Measurements from ENCODE around the gene SENP1. TPM values are rescaled to one million over a fixed set of nuclear protein-coding genes. Genes with fewer than 3 reads are reported as not detected.

SENP1 gene
- total RNA-seq, 2 experiments from 2014 or later = 45.6 to 50.1 TPM

DNA sequence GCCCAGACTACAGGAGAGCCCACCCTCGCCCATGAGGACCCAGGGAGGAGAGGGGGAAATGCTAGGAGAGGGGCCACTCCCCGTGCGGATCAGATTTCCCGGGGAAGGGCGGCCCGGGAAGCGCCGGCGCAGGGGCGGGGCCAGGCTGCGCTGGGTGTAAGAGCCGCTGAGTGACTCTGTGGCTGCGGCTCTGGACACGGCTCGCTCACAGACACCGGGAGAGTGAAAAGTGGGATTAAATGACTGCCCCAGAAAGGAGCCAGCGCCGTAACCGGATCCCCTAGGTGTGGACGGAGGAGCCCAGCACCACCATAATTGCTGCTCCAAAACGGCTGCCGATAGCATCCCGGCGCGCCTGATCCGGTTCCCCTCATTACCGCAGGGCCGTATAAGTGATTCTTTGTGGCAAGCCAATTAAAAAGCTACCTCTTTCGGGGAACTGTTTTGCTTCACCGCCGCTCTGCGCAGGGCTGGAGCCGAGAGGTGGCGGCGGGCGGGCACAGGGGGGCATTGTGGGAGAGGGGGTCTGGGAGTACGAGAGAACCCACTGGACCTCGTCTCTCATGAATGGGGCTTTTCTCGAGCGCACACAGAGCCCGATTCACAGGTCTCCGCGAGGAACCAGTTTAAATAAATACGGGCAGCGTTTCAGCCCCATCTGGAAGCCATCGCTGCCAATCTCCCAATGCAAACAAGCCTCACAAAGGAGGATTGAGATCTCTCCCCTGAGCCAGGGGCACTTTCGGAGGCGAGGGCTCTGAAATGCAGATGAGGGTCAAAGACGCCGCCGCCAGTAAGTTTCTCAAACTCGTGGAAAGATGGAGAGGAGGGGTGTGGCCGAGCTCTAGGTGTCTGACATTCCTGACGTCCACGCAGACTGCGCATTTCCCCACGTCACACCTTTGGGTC, 104.1 kb downstream of the SENP1 start:
- ATAC-seq (no peak), DNase-seq (no peak)
- Mint-ChIP-seq H3K27me3 (ENCODE audit: low read depth) (peaks cover 92% of the 10 kb centered on the region), H3K4me3 (peak overlapping the region; percentile 56), H3K36me3 (ENCODE audit: low read depth) (no peaks in the 10 kb centered on the region), H3K9me3 (ENCODE audit: insufficient read depth) (no peaks in the 10 kb centered on the region), H3K27ac (no peak overlapping the region), H3K4me1 (ENCODE audit: low read depth) (peaks cover 38% of the 10 kb centered on the region)
- CTCF ChIA-PET = interaction anchor here (1.8 to 1.9 kb wide), 2 partner anchors 15 to 188 kb away, joined by 3 to 6 read pairs; no protein-coding TSS in a partner anchor
- POLR2A ChIA-PET = no interaction called here

DNA sequence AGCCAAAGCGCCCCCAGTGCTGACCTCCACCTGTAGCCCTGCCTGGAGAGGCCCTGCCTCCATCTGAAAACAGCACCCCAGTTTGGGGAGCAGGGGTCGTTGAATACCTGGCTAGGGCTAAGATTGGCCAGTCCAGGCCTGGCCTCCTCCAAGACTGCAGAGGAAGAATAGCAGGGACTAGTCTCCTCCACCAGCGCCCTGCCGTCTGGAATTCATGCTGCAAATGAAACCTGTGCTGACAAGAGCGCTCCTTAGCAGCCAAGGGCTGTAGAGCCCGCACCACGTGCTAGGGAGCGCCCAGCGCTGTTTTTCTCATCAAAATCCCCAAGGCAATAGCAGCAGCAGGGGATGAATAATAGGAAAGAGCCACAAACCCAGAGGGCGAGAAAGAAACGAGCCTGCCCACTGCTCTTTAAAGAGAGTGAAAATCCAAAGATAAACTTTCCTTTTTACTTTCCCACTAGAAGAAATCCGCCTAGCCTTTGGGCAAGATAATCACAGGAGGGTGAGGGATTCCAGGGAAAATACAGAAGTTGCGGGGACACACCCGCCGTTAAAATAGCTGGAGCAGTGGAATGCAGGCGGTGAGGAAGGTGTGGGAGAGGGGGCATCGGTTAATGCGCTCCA, 104.9 kb downstream of the SENP1 start:
- peaks cover 38% of the 10 kb centered on the region for H3K4me1 Mint-ChIP-seq (ENCODE audit: low read depth)
- peak overlapping the region; percentile 56 for H3K4me3 Mint-ChIP-seq
- ChIA-PET CTCF (interaction anchor here (1.8 to 1.9 kb wide), 2 partner anchors 16 to 189 kb away, joined by 3 to 6 read pairs; no protein-coding TSS in a partner anchor), POLR2A (no interaction called here)
- no peaks in the 10 kb centered on the region for H3K36me3 Mint-ChIP-seq (ENCODE audit: low read depth)
- no peak for ATAC-seq
- peaks cover 93% of the 10 kb centered on the region for H3K27me3 Mint-ChIP-seq (ENCODE audit: low read depth)
- no peak for DNase-seq
- no peak overlapping the region for H3K27ac Mint-ChIP-seq
- no peaks in the 10 kb centered on the region for H3K9me3 Mint-ChIP-seq (ENCODE audit: insufficient read depth)

DNA sequence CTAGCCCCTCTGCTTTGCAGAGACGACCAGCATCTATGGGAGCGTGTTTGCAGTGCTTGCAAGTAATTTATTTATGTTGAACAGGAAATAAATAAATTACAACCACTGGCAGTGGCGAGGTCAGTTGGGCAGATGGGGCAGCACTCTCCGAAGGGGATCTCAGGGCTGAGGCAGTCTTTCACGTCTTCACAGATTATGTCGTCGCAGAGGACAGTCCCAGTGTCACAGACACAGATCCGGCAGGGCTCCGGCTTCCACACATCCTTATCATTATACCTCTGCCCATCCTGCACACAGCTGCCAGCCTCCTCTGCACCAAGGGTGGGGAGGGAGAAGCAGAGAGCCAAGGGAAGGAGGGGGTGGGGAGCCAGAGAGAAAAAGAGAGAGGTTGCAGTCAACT, 106.1 kb downstream of the SENP1 start:
- ChIA-PET POLR2A (interaction anchor here (0.5 kb wide), 1 partner anchor 75 kb away, joined by 3 read pairs; no protein-coding TSS in a partner anchor), CTCF (interaction anchor here (1.1 kb wide), 1 partner anchor 9 kb away, joined by 3 read pairs; no protein-coding TSS in a partner anchor)
- Mint-ChIP-seq H3K4me1 (ENCODE audit: low read depth) (peaks cover 34% of the 10 kb centered on the region), H3K27ac (no peak overlapping the region), H3K4me3 (no peak overlapping the region), H3K36me3 (ENCODE audit: low read depth) (no peaks in the 10 kb centered on the region), H3K27me3 (ENCODE audit: low read depth) (peaks cover 91% of the 10 kb centered on the region), H3K9me3 (ENCODE audit: insufficient read depth) (no peaks in the 10 kb centered on the region)
- ATAC-seq (no peak), DNase-seq (no peak)

DNA sequence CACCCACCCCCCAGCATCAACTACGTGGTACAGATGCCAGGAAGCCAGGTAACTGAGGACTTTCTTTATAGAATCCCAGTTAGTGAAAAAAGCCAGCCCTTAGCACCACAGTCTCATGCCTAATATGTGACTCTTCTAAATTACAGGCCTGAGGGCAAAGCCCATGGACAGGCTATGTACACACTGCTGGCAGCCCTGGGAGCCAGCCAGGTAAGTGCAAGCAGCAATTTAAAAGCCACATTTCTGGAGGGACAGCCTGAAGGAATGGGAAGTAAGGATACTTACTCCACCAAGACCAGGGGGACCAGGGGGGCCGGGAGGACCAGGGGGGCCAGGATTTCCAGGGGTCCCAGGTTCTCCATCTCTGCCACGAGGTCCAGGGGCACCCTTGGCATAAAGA, 108.6 kb downstream of the SENP1 start:
- ATAC-seq = no peak
- ChIA-PET CTCF (no interaction called here), POLR2A (no interaction called here)
- Mint-ChIP-seq H3K4me3 (no peak overlapping the region), H3K36me3 (ENCODE audit: low read depth) (no peaks in the 10 kb centered on the region), H3K4me1 (ENCODE audit: low read depth) (peaks cover 16% of the 10 kb centered on the region), H3K27ac (no peak overlapping the region), H3K9me3 (ENCODE audit: insufficient read depth) (no peaks in the 10 kb centered on the region), H3K27me3 (ENCODE audit: low read depth) (peaks cover 94% of the 10 kb centered on the region)
- DNase-seq = no peak

DNA sequence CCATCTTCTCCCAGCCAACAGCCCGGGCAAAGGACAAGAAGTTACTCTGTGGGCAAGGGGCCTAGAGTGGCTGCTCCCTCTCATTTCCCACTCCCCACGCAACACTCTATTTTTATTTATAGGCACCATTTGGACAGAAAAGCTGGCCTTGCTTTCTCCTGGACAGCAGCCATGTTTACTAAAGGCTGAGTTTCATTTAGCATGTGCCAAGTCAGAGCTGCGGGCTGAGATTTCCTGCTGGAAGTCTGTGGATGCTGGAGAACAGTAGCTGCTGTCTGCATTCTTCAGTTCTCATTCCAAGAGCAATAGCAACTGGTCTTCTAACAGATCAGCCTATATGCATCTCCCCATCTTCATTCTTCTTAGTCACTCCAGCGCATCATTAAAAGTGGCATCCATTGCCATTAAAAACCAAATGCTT, 109.9 kb downstream of the SENP1 start:
- no peak for DNase-seq
- Mint-ChIP-seq H3K9me3 (ENCODE audit: insufficient read depth) (no peaks in the 10 kb centered on the region), H3K4me1 (ENCODE audit: low read depth) (peaks cover 11% of the 10 kb centered on the region), H3K27ac (no peak overlapping the region), H3K27me3 (ENCODE audit: low read depth) (peaks cover 88% of the 10 kb centered on the region), H3K36me3 (ENCODE audit: low read depth) (no peaks in the 10 kb centered on the region), H3K4me3 (no peak overlapping the region)
- CTCF ChIA-PET = no interaction called here
- ATAC-seq = no peak
- POLR2A ChIA-PET = no interaction called here

DNA sequence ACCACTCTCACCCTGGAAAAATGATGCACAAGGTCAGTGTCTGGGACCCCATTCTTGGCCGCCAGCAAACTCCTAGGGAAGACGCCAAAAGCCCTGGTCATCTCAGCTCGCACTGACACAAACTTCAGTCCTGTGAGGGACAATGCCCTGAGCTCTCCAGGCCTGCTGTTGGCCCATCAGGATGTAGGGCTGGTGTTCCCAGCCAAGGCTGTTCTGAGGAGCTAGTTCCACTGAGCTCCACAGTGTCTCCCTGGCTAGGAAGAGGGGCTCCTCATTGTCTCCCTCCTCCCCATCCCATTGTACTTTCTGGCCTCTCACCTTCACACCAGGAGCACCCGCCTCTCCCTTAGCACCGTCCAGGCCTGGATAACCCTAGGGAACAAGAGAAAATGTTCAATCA, 112.4 kb downstream of the SENP1 start:
- H3K27me3 Mint-ChIP-seq (ENCODE audit: low read depth) = peaks cover 71% of the 10 kb centered on the region
- no peaks in the 10 kb centered on the region for H3K36me3 Mint-ChIP-seq (ENCODE audit: low read depth)
- no peaks in the 10 kb centered on the region for H3K9me3 Mint-ChIP-seq (ENCODE audit: insufficient read depth)
- DNase-seq (no peak), ATAC-seq (no peak)
- ChIA-PET CTCF (interaction anchor here (1.1 kb wide), 1 partner anchor 30 kb away, joined by 6 read pairs; the partner anchor contains the start of gene TMEM106C), POLR2A (interaction anchor here (0.6 kb wide), 1 partner anchor 222 kb away, joined by 3 read pairs; no protein-coding TSS in a partner anchor)
- H3K4me3 Mint-ChIP-seq = no peak overlapping the region
- no peak overlapping the region for H3K27ac Mint-ChIP-seq
- H3K4me1 Mint-ChIP-seq (ENCODE audit: low read depth) = peaks cover 32% of the 10 kb centered on the region

Small RNA genes lying within 50 kb of the gene (microRNA-seq; reads per million reads assigned to microRNA genes)
- gene MIR6505 = 2.3 reads per million

Other genes with a start within 250 kb of the SENP1 start
- gene VDR, start 201.1 kb downstream of the SENP1 start, total RNA-seq = 10 to 100 TPM; 13.2 to 14.5 TPM
- gene TMEM106C, start 142.5 kb downstream of the SENP1 start, total RNA-seq = 100 to 1,000 TPM; 139 to 140 TPM
- not detected for gene COL2A1, start 101.6 kb downstream of the SENP1 start, total RNA-seq
- 10 to 100 TPM; 20.6 to 22.7 TPM for gene PFKM, start 13.3 kb upstream of the SENP1 start, total RNA-seq
- gene ASB8, start 51.4 kb upstream of the SENP1 start, total RNA-seq = 10 to 100 TPM; 37.9 to 47.2 TPM
- gene CCDC184, start 77.6 kb upstream of the SENP1 start, total RNA-seq = 1 to 10 TPM; 1.4 to 1.5 TPM
- gene OR10AD1, start 97.2 kb upstream of the SENP1 start, total RNA-seq = not detected
- gene ZNF641, start 244.8 kb upstream of the SENP1 start, total RNA-seq = 10 to 100 TPM; 10.6 to 14.1 TPM